Hepatocyte (in vitro differentiated cells): ENCODE data around the gene GTF2E1. TPM values are rescaled to one million over a fixed set of nuclear protein-coding genes. Genes with fewer than 3 reads are reported as not detected.

ENCODE experiments used
- DNase-seq: peaks from one replicate; pipeline ENCODE4 v3.0.0-alpha.2; 2016; ENCODE audit warnings: low spot score
- H2AFZ ChIP-seq: fragments of 200-600 bp; sonication (generic); 2 replicates; pipeline ENCODE4 v1.6.0; 2016; ENCODE audit warnings: antibody characterized with exemption, mild to moderate bottlenecking
- H3K27ac ChIP-seq: fragments of 200-600 bp; sonication (generic); 2 replicates; pipeline ENCODE4 v1.5.1; 2016; ENCODE audit warnings: mild to moderate bottlenecking
- H3K27me3 ChIP-seq: fragments of 200-600 bp; sonication (generic); 2 replicates; pipeline ENCODE4 v1.6.1; 2016
- H3K36me3 ChIP-seq: fragments of 200-600 bp; sonication (generic); replicated peaks from 2 replicates; pipeline ENCODE4 v1.5.1; 2016; ENCODE audit warnings: low read depth; ENCODE audit not compliant: insufficient read depth
- H3K4me1 ChIP-seq: fragments of 200-600 bp; sonication (generic); 2 replicates; pipeline ENCODE4 v1.5.1; 2016; ENCODE audit warnings: mild to moderate bottlenecking, moderate library complexity; ENCODE audit not compliant: insufficient read depth
- H3K4me2 ChIP-seq: fragments of 200-600 bp; sonication (generic); 2 replicates; pipeline ENCODE4 v1.6.0; 2016
- H3K4me3 ChIP-seq: fragments of 200-600 bp; sonication (generic); 2 replicates; pipeline ENCODE4 v1.5.1; 2016; ENCODE audit warnings: mild to moderate bottlenecking
- H3K79me2 ChIP-seq: fragments of 200-600 bp; sonication (generic); 2 replicates; pipeline ENCODE4 v1.6.0; 2017; ENCODE audit warnings: mild to moderate bottlenecking
- H3K9me2 ChIP-seq: fragments of 200-600 bp; sonication (generic); replicated peaks from 2 replicates; pipeline ENCODE4 v1.6.0; 2017; ENCODE audit warnings: mild to moderate bottlenecking; ENCODE audit not compliant: insufficient read depth
- H3K9me3 ChIP-seq: fragments of 200-600 bp; sonication (generic); 2 replicates; pipeline ENCODE4 v1.5.1; 2016; ENCODE audit warnings: low read depth, mild to moderate bottlenecking
- H4K20me1 ChIP-seq: fragments of 200-600 bp; sonication (generic); 2 replicates; pipeline ENCODE4 v1.6.0; 2016; ENCODE audit warnings: mild to moderate bottlenecking; ENCODE audit not compliant: insufficient read depth, poor library complexity, severe bottlenecking
- EZH2 ChIP-seq: fragments of 200-600 bp; sonication (generic); IDR thresholded peaks from 2 replicates; pipeline ENCODE4 v1.6.1; 2016; ENCODE audit warnings: antibody characterized with exemption, mild to moderate bottlenecking, borderline replicate concordance
- EZH2phosphoT487 ChIP-seq: fragments of 200-600 bp; sonication (generic); IDR thresholded peaks from one replicate; pipeline ENCODE4 v1.6.1; 2018; ENCODE audit warnings: antibody characterized with exemption, mild to moderate bottlenecking, low read depth, moderate library complexity; ENCODE audit not compliant: unreplicated experiment, severe bottlenecking
- WGBS: methylation state at CpG from one replicate; pipeline ENCODE4 v1.1.6; 2016; ENCODE audit warnings: low lambda C conversion rate; ENCODE audit errors: missing lambda C conversion rate; 5-methylcytosine and 5-hydroxymethylcytosine counted together
- polyA plus RNA-seq: library from polyadenylated mRNA; unstranded; fragments of >200 nt; fragmentation: Nextera tagmentation; extraction: Ambion mirVana; gene quantifications from 2 replicates; pipeline ENCODE4 v1.2.1, GENCODE V29; 2016
- total RNA-seq: library from RNA; depleted of rRNA; stranded (reverse); fragments of >200 nt; gene quantifications from 2 replicates; pipeline ENCODE4 v1.2.3, GENCODE V29; 2014
- TF ChIP-seq, protein P1 (sequence below): fragments of 200-600 bp; sonication (generic); IDR thresholded peaks from 2 replicates; pipeline ENCODE4 v1.5.1; 2016; ENCODE audit warnings: antibody characterized with exemption, mild to moderate bottlenecking; ENCODE audit not compliant: poor library complexity

The GTF2E1 gene
- total and polyA plus RNA-seq, 2 experiments from 2014 or later: 7.5 to 9.2 TPM

- Histone ChIP-seq H3K4me2 (no peak overlapping the region), H3K4me1 (no peaks in the 10 kb centered on the region), H3K4me3 (no peak overlapping the region), H3K36me3 (no peaks in the 10 kb centered on the region), H3K9me3 (no peaks in the 10 kb centered on the region), H4K20me1 (no peaks in the 10 kb centered on the region), H3K27ac (no peak overlapping the region), H2AFZ (no peak overlapping the region), H3K79me2 (no peaks in the 10 kb centered on the region), H3K27me3 (no peaks in the 10 kb centered on the region), H3K9me2 (no peaks in the 10 kb centered on the region)
- TF ChIP-seq, protein P1, sequence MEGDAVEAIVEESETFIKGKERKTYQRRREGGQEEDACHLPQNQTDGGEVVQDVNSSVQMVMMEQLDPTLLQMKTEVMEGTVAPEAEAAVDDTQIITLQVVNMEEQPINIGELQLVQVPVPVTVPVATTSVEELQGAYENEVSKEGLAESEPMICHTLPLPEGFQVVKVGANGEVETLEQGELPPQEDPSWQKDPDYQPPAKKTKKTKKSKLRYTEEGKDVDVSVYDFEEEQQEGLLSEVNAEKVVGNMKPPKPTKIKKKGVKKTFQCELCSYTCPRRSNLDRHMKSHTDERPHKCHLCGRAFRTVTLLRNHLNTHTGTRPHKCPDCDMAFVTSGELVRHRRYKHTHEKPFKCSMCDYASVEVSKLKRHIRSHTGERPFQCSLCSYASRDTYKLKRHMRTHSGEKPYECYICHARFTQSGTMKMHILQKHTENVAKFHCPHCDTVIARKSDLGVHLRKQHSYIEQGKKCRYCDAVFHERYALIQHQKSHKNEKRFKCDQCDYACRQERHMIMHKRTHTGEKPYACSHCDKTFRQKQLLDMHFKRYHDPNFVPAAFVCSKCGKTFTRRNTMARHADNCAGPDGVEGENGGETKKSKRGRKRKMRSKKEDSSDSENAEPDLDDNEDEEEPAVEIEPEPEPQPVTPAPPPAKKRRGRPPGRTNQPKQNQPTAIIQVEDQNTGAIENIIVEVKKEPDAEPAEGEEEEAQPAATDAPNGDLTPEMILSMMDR: no peak
- TF ChIP-seq EZH2: no peak
- TF ChIP-seq EZH2phosphoT487: no peak
- no peak for DNase-seq
- WGBS: 81% methylated on average over 5 of the region's 5 CpGs
Measured at GRCh38 chr3:120705884-120706582, 36.5 kb upstream of the GTF2E1 start.

DNA sequence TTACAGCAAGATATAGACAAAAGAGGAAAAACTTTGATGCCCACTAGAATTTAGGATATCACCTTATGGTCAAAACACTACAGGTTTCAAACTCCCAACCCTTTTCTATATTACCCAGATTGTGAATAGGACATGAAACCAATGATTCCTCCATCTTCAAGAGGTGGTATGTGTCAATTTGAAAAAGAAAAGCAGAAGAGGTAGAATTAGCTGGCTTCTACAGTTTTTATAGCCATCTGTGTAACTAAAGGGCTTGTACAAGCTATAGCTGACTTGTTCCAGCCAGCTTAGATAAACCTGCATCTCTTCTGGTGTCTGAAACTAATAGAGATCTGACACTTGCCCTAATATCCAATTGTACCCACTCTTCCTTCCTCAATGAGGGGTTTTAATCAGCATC is 35.6 kb upstream of the GTF2E1 start:
- Histone ChIP-seq H3K79me2 (no peaks in the 10 kb centered on the region), H3K27ac (no peak overlapping the region), H2AFZ (no peak overlapping the region), H3K9me2 (no peaks in the 10 kb centered on the region), H3K27me3 (no peaks in the 10 kb centered on the region), H4K20me1 (no peaks in the 10 kb centered on the region), H3K4me3 (no peak overlapping the region), H3K36me3 (no peaks in the 10 kb centered on the region), H3K4me1 (no peaks in the 10 kb centered on the region), H3K4me2 (no peak overlapping the region), H3K9me3 (no peaks in the 10 kb centered on the region)
- TF ChIP-seq EZH2: no peak
- no peak for TF ChIP-seq EZH2phosphoT487
- TF ChIP-seq, protein P1: no peak
- no peak for DNase-seq

DNA sequence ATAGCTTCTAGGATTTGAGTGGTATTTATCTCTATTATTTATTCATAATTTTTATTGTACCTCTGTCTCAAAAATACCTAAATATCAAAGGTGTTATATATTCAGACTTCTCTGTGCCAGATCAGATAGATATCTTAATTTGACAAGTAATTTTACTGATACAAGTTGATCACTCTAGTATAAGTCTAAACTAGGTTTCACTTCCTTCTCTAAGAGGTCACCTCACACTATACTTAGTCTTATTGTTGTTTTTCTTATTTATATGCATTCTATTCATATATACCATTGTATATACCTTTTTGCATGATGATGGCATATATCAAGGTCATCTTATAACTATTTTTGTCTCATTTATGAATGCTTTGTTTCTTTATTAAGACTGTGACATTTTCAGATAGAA is 34.1 kb upstream of the GTF2E1 start:
- Histone ChIP-seq H2AFZ (no peak overlapping the region), H3K9me2 (no peaks in the 10 kb centered on the region), H3K9me3 (no peaks in the 10 kb centered on the region), H3K4me3 (no peak overlapping the region), H3K36me3 (no peaks in the 10 kb centered on the region), H3K27me3 (no peaks in the 10 kb centered on the region), H4K20me1 (no peaks in the 10 kb centered on the region), H3K4me1 (no peaks in the 10 kb centered on the region), H3K27ac (no peak overlapping the region), H3K79me2 (no peaks in the 10 kb centered on the region), H3K4me2 (no peak overlapping the region)
- TF ChIP-seq, protein P1: no peak
- no peak for TF ChIP-seq EZH2phosphoT487
- no peak for TF ChIP-seq EZH2
- DNase-seq: no peak

DNA sequence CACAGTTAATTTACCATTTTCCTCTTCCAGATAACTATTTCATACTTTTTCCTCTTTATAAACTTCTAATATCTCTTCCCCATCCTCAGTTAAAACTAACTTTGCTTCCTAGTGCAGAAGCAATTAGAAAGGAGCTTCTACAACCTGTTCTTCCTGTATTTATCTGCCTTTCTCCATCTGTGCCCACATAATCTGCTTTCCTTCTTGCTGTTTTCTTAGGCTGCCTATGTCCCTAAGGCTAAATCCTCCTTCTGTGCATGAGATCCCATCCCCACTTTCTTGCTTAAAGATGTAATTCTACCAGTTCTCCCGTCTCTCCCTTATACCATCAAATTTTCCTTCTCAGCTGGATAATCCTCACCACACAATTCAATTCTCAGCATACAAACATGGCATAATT is 32.2 kb upstream of the GTF2E1 start:
- H3K9me3 ChIP-seq: no peaks in the 10 kb centered on the region
- TF ChIP-seq, protein P1: no peak
- no peak for TF ChIP-seq EZH2
- no peak for TF ChIP-seq EZH2phosphoT487
- no peaks in the 10 kb centered on the region for H3K4me1 ChIP-seq
- H3K36me3 ChIP-seq: no peaks in the 10 kb centered on the region
- H2AFZ ChIP-seq: no peak overlapping the region
- H3K27me3 ChIP-seq: no peaks in the 10 kb centered on the region
- H3K79me2 ChIP-seq: no peaks in the 10 kb centered on the region
- H3K27ac ChIP-seq: no peak overlapping the region
- no peaks in the 10 kb centered on the region for H4K20me1 ChIP-seq
- H3K9me2 ChIP-seq: no peaks in the 10 kb centered on the region
- WGBS: 81% methylated on average over 1 of the region's 1 CpG
- no peak overlapping the region for H3K4me3 ChIP-seq
- no peak overlapping the region for H3K4me2 ChIP-seq
- DNase-seq: no peak
